ENCODE data around the gene DDX59. TPM values are rescaled to one million over a fixed set of nuclear protein-coding genes. Genes with fewer than 3 reads are reported as not detected.

Gene DDX59
- total and polyA plus RNA-seq, 9 of the 15 experiments (the other 6 are each of a cell fraction or from before 2014, with no cell fraction given) = 8.3 to 30.4 (median 19.8) TPM

DNA sequence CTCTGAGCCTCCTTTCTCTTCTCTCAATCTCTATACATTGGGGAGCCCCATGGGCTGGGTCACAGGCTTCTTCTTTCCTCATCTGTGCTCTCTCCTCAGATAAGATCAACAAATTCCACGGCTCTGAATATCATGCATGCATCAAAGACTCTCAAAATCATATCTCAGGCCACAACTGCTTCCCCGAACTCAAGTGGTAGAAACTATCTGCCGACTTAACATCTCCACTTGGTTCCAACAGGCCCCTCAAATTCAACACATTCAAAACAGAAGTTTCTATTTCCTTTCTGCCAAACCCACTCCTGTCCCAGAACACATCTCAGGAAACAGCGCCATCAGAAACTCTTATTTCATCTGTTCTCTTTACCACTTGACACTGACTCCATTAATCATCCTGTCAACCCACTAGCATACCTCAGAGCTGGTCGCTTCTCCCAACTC, 16.7 kb downstream of the DDX59 start:
- H2AFZ ChIP-seq (ENCODE audit: low read depth, low read length) = peak overlapping the region; percentile 14; the same call in 1 of the 2 replicates
- peak in 2 of 4 experiments; percentile 37 to 56 for DNase-seq (ENCODE audit: extremely low read depth in 1 of 4, low spot score in 3 of 4)
- no peak overlapping the region; a peak in 1 of 4 replicates for H3K9ac ChIP-seq (ENCODE audit: insufficient read depth in 1 of 2, low read depth in 2 of 2, low read length in 2 of 2)
- H4K20me1 ChIP-seq (replicated peaks; ENCODE audit: control insufficient read depth, insufficient read depth, low read length) = no peaks in the 10 kb centered on the region
- H3K27ac ChIP-seq (ENCODE audit: extremely low read depth, low read depth, low read length) = no peak overlapping the region
- TF ChIP-seq ZZZ3 (IDR thresholded peaks at IDR 0.05) (no peak), ZC3H8 (IDR thresholded peaks at IDR 0.05) (no peak), SIRT6 (IDR thresholded peaks at IDR 0.05; ENCODE audit: low read depth, low read length) (no peak), MIER1 (IDR thresholded peaks at IDR 0.05; ENCODE audit: low read depth) (peak; percentile 23; the same call in 1 of the 2 replicates), RFX7 (CRISPR knock-in tag; IDR thresholded peaks at IDR 0.05) (no peak), MEIS2 (IDR thresholded peaks at IDR 0.05; ENCODE audit: partially characterized antibody) (peak; percentile 97), LEF1 (IDR thresholded peaks at IDR 0.05) (peak; percentile 52; the same call in 1 of the 2 replicates), ZNF436 (CRISPR knock-in tag; IDR thresholded peaks at IDR 0.05) (no peak)
- TF ChIP-seq, protein P1, sequence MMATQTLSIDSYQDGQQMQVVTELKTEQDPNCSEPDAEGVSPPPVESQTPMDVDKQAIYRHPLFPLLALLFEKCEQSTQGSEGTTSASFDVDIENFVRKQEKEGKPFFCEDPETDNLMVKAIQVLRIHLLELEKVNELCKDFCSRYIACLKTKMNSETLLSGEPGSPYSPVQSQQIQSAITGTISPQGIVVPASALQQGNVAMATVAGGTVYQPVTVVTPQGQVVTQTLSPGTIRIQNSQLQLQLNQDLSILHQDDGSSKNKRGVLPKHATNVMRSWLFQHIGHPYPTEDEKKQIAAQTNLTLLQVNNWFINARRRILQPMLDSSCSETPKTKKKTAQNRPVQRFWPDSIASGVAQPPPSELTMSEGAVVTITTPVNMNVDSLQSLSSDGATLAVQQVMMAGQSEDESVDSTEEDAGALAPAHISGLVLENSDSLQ (IDR thresholded peaks at IDR 0.05) = peak; percentile 97
- TF ChIP-seq, protein P2, sequence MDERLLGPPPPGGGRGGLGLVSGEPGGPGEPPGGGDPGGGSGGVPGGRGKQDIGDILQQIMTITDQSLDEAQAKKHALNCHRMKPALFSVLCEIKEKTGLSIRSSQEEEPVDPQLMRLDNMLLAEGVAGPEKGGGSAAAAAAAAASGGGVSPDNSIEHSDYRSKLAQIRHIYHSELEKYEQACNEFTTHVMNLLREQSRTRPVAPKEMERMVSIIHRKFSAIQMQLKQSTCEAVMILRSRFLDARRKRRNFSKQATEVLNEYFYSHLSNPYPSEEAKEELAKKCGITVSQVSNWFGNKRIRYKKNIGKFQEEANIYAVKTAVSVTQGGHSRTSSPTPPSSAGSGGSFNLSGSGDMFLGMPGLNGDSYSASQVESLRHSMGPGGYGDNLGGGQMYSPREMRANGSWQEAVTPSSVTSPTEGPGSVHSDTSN (CRISPR knock-in tag; IDR thresholded peaks at IDR 0.05; ENCODE audit: low read depth) = peak; percentile 69
- TF ChIP-seq, protein P2 (tag; conservative IDR thresholded peaks at IDR 0.05; ENCODE audit: low read depth) = peak; percentile 98
- in situ Hi-C loops (cut with MboI) (no loop called here), intact Hi-C loops (cut with micrococcal nuclease) (no loop called here)
- peaks cover 11% of the 10 kb centered on the region in 2 experiments; a peak in 4 of 5 replicates for H3K4me1 ChIP-seq (replicated peaks in 1 of 2; ENCODE audit: control insufficient read depth in 2 of 2, insufficient read depth in 2 of 2, low read length in 2 of 2)
- CTCF ChIA-PET (ENCODE audit: low intra/inter-chr PET ratio) = no interaction called here
- POLR2A ChIA-PET = interaction anchor here (0.6 to 3.1 kb wide), 6 partner anchors 10 to 31 kb away, joined by 3 to 14 read pairs (median 4); no protein-coding TSS in a partner anchor
- BruUV-seq (replicated peaks) = no TSS peak
- peak; percentile 70 for ATAC-seq
- H3K9me3 ChIP-seq (replicated peaks; ENCODE audit: control insufficient read depth, insufficient read depth, low read depth, low read length) = no peaks in the 10 kb centered on the region
- no peaks in the 10 kb centered on the region for H3K9me1 ChIP-seq (ENCODE audit: control insufficient read depth, insufficient read depth, low read length)
- H3K27me3 ChIP-seq (ENCODE audit: control insufficient read depth in 2 of 2, insufficient read depth in 2 of 2, low read length in 2 of 2) = no peaks in the 10 kb centered on the region
- H3K36me3 ChIP-seq (ENCODE audit: control insufficient read depth, insufficient read depth, low read length) = peaks cover 23% of the 10 kb centered on the region; the same call in 2 of the 3 replicates
- FAIRE-seq = peak; percentile 19
- no peak overlapping the region for H3K4me3 ChIP-seq
- no peak overlapping the region for H3K4me2 ChIP-seq (ENCODE audit: insufficient read depth, low read length)
- WGBS (ENCODE audit: insufficient coverage, low coverage, missing lambda C conversion rate) = 6% methylated on average over 5 of the region's 5 CpGs
- no peaks in the 10 kb centered on the region for H3K79me2 ChIP-seq (ENCODE audit: control insufficient read depth, insufficient read depth, low read length)

All from K562 (cell line).